HFFc6 (cell line): ENCODE data around the gene GALE. TPM values are rescaled to one million over a fixed set of nuclear protein-coding genes. Genes with fewer than 3 reads are reported as not detected.
A peak's percentile ranks its signal among the peaks of the same experiment; 100 is the strongest.

Experiments
- DNase-seq: peaks from one replicate; pipeline ENCODE4 v3.0.0-alpha.2; 2018
- H3K27ac Mint-ChIP-seq: 2 replicates; pipeline ENCODE4 v1.8.0; 2020; ENCODE audit warnings: mild to moderate bottlenecking, mixed read lengths
- H3K27me3 Mint-ChIP-seq: 2 replicates; pipeline ENCODE4 v1.8.0; 2021; ENCODE audit warnings: mild to moderate bottlenecking, moderate library complexity, mixed read lengths; ENCODE audit not compliant: insufficient read depth
- H3K36me3 Mint-ChIP-seq: 2 replicates; pipeline ENCODE4 v1.8.0; 2021; ENCODE audit warnings: low read depth, mixed read lengths
- H3K4me1 Mint-ChIP-seq: 2 replicates; pipeline ENCODE4 v1.8.0; 2020; ENCODE audit warnings: low read depth, mixed read lengths
- H3K4me3 Mint-ChIP-seq: 2 replicates; pipeline ENCODE4 v1.8.0; 2020; ENCODE audit warnings: mild to moderate bottlenecking, moderate library complexity, mixed read lengths
- H3K9me3 Mint-ChIP-seq: 2 replicates; pipeline ENCODE4 v1.8.0; 2020; ENCODE audit warnings: mild to moderate bottlenecking, mixed read lengths
- total RNA-seq, 6 experiments: library from RNA; stranded (reverse); fragmentation: NEBNext Ultra II Directional; extraction: Animal tissue kit (Norgen Biotek cat#: 25700); gene quantifications; 2 replicates in 1 of 6; 3 replicates in 5 of 6; pipeline ENCODE4 v1.2.3, GENCODE V29; 2021
- TF ChIP-seq, protein P1 (sequence below): fragments of 200-600 bp; sonication (generic); IDR thresholded peaks from 2 replicates; pipeline ENCODE4 v1.5.0; 2021; ENCODE audit warnings: antibody characterized with exemption, mild to moderate bottlenecking

GALE gene
- total RNA-seq, 6 experiments from 2014 or later: 30.9 to 34.6 (median 33.5) TPM

DNA sequence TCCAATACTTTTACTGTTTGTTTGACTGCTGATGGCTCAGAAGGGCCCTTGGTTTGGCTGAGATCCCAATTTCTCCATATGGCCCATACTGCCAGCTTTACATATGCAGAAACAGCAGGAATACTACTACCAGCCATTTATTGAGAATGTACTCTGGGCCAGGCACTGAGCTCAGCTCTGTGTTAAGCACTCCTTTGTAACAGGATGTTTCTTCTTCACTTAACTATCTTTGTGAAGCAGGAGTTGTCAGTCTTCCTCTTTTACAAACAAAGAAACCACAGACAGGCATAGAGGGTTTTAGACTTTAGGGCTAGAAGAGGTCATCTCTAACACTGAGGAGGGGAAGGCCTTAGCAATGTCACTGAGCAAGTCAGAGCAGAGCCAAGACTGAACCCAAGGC lies 16.4 kb upstream of the GALE start:
- DNase-seq: no peak
- H3K4me3 Mint-ChIP-seq: no peak overlapping the region
- TF ChIP-seq, protein P1, sequence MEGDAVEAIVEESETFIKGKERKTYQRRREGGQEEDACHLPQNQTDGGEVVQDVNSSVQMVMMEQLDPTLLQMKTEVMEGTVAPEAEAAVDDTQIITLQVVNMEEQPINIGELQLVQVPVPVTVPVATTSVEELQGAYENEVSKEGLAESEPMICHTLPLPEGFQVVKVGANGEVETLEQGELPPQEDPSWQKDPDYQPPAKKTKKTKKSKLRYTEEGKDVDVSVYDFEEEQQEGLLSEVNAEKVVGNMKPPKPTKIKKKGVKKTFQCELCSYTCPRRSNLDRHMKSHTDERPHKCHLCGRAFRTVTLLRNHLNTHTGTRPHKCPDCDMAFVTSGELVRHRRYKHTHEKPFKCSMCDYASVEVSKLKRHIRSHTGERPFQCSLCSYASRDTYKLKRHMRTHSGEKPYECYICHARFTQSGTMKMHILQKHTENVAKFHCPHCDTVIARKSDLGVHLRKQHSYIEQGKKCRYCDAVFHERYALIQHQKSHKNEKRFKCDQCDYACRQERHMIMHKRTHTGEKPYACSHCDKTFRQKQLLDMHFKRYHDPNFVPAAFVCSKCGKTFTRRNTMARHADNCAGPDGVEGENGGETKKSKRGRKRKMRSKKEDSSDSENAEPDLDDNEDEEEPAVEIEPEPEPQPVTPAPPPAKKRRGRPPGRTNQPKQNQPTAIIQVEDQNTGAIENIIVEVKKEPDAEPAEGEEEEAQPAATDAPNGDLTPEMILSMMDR: no peak
- H3K27ac Mint-ChIP-seq: no peak overlapping the region
- H3K9me3 Mint-ChIP-seq: no peaks in the 10 kb centered on the region
- no peaks in the 10 kb centered on the region for H3K4me1 Mint-ChIP-seq
- H3K36me3 Mint-ChIP-seq: no peaks in the 10 kb centered on the region
- H3K27me3 Mint-ChIP-seq: no peaks in the 10 kb centered on the region

DNA sequence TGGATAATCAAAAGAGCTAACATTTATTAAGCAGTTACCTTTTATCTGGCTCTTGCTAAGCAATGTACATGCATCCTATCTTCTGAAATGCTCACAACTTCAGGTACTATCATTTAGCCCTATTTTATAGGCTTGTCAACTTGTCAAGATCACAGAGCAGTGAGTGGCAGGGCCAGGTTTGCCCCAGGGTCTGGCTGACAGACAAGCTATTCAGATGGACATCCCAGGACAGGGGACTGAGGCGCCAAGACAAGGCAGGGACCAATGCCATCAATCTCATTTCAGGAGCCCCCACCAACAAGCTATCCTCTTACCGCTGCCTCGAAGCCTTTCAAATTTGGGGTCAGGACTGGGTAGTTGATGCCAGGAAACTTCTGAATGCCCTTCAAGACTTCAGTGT lies 15.8 kb upstream of the GALE start:
- DNase-seq: no peak
- TF ChIP-seq, protein P1: no peak
- Mint-ChIP-seq H3K36me3 (no peaks in the 10 kb centered on the region), H3K27me3 (no peaks in the 10 kb centered on the region), H3K9me3 (no peaks in the 10 kb centered on the region), H3K4me3 (no peak overlapping the region), H3K27ac (no peak overlapping the region), H3K4me1 (no peaks in the 10 kb centered on the region; the same call in 1 of the 2 replicates)

DNA sequence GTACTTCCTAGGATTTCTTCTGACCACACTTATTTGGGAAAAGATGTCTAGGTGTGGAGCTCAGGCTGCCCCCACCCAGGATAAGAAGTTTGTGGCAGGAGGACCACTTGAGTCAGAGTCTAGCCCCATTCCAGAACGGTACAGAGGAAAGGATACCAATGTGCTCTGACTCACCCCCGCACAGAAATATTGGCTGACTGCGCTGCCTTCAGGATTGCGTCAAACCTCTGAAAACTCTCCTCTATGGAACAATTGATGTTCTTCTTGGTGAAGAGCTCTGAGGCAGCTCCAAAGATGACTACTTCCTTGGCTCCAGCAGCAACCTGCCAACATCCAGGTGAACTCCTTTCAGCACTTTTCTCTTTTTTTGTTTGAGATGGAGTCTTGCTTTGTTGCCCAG lies 13.5 kb upstream of the GALE start:
- H3K4me3 Mint-ChIP-seq: no peak overlapping the region
- H3K4me1 Mint-ChIP-seq: peaks cover 8% of the 10 kb centered on the region; the same call in 1 of the 2 replicates
- no peaks in the 10 kb centered on the region for H3K36me3 Mint-ChIP-seq
- TF ChIP-seq, protein P1: no peak
- no peak overlapping the region for H3K27ac Mint-ChIP-seq
- no peaks in the 10 kb centered on the region for H3K27me3 Mint-ChIP-seq
- no peaks in the 10 kb centered on the region for H3K9me3 Mint-ChIP-seq
- DNase-seq: no peak

DNA sequence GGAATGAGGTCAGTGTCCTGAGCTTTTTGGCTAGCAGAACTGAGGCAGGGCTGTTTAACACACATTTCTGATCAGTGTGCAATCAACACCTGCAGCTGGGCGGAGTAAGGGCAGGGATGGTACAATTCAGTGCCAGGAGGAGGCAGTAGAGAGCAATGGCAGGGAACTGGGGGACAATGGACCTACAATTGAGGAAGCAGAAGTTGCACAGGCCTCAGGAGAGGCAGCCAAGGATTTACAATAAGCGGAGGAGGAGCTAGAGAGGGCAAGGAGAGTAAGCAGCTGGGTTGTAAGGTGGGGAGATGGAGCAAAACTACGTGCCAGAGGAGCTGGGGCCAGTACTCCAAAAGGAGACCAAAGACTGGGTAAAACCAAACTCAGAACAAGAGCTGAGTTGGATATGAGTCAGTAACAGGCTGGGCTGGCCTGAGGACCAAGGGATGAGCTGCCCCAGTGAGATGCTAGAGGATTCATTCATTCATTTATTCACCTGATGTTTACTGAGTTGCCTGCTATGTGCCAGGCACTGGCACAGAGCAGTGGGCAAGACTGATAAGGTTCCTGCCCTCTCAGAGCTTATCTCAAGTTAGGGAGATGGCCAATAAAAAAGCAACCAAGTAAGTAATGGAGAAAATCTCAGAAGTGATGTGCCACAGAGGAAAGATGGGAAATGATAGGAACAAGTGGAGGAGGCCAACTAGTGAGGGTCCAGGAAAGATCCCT lies 10.4 kb upstream of the GALE start:
- Mint-ChIP-seq H3K9me3 (no peaks in the 10 kb centered on the region), H3K4me1 (peaks cover 13% of the 10 kb centered on the region; the same call in 1 of the 2 replicates), H3K27me3 (no peaks in the 10 kb centered on the region), H3K36me3 (no peaks in the 10 kb centered on the region), H3K27ac (peak overlapping the region; percentile 10), H3K4me3 (no peak overlapping the region)
- no peak for DNase-seq
- TF ChIP-seq, protein P1: peak; percentile 87

DNA sequence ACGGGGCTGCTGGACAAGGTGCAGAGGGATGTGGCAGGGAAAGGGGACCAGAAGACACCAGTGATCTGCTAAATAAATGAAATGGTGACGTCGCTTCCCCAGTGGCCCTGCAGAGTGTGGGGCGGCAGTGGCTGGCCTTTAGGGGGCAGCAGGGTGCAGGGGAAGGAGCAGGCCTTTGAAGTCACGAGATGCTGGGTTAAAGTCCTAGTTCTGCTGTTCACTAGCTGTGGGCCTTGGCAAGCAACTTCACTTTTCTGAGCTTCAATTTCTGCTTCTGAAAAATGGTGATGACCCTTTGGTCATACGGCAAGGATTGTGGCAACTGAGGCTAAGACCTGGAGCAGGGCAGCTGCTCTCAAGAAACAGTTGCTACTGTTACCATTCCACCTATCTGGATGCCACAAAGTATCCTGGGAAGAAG lies 9.2 kb upstream of the GALE start:
- H3K4me1 Mint-ChIP-seq: peaks cover 13% of the 10 kb centered on the region; the same call in 1 of the 2 replicates
- H3K9me3 Mint-ChIP-seq: no peaks in the 10 kb centered on the region
- peak; percentile 38 for DNase-seq
- H3K36me3 Mint-ChIP-seq: no peaks in the 10 kb centered on the region
- no peak overlapping the region for H3K27ac Mint-ChIP-seq
- TF ChIP-seq, protein P1: peak; percentile 82
- H3K4me3 Mint-ChIP-seq: no peak overlapping the region
- peaks cover 1% of the 10 kb centered on the region; the same call in 1 of the 2 replicates for H3K27me3 Mint-ChIP-seq
